Fibroblast of mammary gland (primary cell): ENCODE results near the gene GDF11.

Experiments
- DNase-seq: peaks from one replicate; pipeline ENCODE4 v3.0.0-alpha.2; 2010; ENCODE audit warnings: low read depth
- H3K4me3 ChIP-seq: 2 replicates; pipeline ENCODE4 v1.5.1; 2011; ENCODE audit warnings: low read depth, mild to moderate bottlenecking, low read length, moderate library complexity; ENCODE audit not compliant: control insufficient read depth
- TF ChIP-seq, protein P1 (sequence below): conservative IDR thresholded peaks from 2 replicates; pipeline ENCODE4 v1.5.1; 2011; ENCODE audit warnings: low read depth, low read length, inconsistent platforms; ENCODE audit not compliant: control insufficient read depth, insufficient read depth

The GDF11 gene

DNA sequence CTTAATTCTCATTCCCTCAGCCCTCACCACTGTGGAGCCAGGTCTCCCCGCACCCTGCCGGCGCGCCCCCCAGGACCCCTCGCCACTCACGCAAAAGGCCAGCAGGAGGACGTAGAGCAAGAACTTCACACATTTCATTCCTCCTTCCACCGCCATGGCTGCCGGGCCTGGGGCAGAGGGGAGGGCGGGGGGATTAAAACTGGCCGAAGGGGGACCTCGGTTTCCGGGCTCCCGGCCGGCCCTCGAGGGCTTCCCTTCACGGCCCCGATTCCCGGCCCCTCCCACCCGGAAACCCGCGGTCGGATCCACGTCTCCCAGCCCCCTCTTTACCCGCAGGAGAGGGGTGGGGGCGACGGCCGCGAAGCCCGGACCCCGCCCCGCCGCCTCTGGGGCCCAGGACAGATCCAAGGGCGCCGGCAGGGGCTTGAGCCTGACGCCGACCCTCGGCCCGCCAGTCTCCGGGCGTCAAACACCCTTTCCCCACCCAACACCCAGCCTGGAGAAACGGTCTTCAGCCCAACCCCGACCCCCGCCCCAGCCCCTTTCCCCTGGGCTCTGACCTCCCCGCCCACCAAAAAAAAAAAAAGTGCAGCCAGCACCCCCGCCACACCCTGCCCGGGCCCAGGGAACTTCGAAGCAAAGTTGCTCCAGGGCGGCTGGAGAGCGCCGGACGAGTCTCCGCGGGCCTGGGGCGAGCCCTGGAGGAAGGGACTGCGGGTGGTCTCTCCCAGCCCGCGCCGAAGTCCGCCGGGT is 14.6 kb upstream of the GDF11 start:
- H3K4me3 ChIP-seq = peak overlapping the region; percentile 94
- TF ChIP-seq, protein P1, sequence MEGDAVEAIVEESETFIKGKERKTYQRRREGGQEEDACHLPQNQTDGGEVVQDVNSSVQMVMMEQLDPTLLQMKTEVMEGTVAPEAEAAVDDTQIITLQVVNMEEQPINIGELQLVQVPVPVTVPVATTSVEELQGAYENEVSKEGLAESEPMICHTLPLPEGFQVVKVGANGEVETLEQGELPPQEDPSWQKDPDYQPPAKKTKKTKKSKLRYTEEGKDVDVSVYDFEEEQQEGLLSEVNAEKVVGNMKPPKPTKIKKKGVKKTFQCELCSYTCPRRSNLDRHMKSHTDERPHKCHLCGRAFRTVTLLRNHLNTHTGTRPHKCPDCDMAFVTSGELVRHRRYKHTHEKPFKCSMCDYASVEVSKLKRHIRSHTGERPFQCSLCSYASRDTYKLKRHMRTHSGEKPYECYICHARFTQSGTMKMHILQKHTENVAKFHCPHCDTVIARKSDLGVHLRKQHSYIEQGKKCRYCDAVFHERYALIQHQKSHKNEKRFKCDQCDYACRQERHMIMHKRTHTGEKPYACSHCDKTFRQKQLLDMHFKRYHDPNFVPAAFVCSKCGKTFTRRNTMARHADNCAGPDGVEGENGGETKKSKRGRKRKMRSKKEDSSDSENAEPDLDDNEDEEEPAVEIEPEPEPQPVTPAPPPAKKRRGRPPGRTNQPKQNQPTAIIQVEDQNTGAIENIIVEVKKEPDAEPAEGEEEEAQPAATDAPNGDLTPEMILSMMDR = no peak
- DNase-seq = no peak

DNA sequence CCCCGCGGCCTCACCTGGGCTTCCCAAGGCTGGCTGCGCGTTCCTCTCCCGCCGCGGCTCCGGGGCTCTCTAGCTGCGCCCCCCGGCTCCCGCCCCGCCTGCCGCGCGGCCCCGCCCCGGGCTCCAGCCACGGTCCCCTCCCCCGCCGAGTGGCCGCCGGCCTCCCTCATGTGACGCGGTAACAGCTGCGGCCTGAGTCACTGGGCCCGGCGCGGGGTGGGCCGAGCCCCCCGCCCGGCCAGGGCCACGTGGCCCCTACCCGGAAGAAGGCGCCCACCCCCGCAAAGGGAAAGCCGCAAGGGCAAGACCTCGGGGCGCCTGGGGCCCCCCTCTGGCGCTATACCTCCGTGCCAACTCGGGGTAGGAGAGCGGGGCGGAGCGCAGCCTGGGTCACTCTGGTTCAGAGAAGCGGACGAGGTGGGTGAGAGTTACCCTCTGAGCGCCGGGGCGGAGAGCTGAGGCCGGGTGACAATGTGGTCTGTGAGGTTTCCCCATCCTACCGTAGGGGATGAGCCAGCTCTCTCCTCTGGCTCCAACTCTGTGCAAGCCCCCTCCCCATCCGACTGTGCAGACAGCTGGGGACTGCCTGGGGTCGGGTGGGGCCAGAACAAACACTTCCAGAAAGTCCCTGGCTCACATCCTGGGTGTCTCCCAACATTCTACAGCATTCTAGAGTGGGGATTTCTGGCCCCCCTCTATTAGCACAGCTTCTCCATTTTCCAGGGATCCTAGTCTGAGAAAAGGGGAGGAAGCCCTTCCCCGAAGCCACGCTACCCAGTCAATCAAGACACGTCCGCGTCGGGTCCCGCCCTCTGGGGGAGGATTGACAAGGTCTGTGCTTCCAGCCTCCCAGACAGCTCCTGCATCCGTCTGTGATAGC is 13.7 kb upstream of the GDF11 start, which contains the start of gene CD63:
Gene CD63 (minus strand): TSS at position 71 of the 880 bp plus-strand sequence. CDS start 668 bp downstream, outside the sequence.
- TF ChIP-seq, protein P1 = no peak
- peak within 1 kb of the TSS; percentile 94 for H3K4me3 ChIP-seq
- peak; percentile 94 for DNase-seq

DNA sequence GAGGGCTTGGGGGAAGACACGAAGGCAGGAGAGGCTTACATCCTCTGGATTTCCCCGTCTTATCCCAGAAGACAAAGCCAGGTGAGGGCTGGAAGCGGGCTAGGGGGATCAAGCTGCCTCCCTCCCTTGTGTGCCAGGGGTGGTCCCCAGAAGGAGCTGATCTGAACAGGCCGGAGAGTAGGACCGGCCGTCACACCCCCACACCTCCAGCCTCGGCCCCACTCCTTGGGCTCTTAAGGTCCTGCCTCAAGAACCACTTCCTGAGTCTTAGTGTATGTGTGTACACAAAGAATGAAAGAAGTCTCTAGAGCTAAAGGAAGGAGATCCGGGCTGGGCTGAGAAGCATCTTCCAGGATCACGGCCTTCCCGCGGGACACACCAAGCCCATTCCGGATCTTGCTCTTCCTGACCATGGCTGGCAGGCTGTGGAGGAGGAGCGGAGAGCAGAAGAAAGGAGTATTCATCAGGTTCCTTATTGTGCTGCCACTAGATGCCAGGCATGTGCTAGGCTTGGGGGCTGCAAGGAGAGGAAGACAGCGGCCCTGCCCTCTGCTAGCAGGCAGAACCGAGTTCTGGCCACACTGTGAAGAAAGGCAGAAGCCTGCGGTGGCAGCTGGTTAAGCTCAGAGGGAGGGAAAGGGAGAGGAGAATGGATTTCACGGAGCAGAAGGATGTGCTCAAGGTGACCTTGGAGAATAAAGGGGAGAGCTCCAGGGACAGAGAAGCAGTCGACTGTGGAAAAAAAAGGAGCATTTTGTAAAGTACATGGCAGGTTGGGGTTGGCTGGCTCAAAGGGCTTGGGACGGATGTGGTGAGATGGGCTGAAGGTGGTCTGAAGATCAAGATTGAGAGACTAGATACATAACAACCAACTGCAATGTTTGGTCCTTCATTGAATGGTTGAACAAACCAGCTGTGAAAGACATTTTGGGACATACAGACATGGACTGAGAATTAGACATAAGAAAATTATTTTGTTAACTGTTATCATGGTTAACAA is 12.8 kb upstream of the GDF11 start:
- DNase-seq = peak; percentile 62
- H3K4me3 ChIP-seq = peak overlapping the region; percentile 68
- TF ChIP-seq, protein P1 = no peak

DNA sequence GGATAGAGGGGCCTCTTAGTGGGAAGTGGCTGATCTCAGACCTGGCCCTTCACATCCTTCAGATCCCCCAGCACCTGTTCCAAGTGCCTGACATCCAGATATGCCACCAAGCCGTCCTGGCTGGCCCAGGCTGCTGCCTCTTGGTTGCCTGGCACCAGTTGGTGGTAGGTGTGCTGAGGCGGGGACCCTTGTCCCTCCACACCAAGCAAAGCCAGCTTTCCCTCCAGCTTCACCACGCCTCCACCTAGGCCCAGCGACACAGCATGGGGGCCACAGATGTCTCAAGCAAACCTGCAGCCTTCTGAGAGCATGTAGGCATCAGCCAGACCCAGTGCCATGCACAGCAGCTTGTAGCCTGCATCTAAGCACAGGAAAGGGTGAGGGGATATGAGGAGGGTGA is 10.6 kb upstream of the GDF11 start:
- no peak overlapping the region for H3K4me3 ChIP-seq
- TF ChIP-seq, protein P1 = no peak
- no peak for DNase-seq

DNA sequence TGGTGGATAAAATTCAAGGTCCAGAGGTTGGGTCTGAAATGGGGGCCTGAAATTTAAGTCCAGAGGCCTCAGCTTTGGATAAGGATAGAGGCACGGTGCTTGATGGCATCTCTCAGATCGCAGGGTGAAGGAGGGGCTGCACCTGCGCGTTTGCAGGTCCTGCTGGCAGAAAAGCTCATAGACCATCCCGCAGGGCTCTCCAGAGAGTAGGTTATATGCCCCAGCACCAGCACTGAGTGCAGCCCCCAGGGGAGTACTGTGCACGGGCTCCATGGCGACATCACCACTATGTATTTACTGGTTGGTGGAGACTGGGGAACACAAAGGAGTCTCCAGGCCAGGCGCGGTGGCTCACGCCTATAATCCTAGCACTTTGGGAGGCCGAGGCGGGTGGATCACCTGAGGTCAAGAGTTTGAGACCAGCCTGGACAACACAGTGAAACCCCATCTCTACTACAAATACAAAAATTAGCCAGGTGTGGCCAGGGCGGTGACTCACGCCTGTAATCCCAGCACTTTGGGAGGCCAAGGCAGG is 9.8 kb upstream of the GDF11 start:
- no peak for DNase-seq
- no peak overlapping the region for H3K4me3 ChIP-seq
- TF ChIP-seq, protein P1 = no peak

DNA sequence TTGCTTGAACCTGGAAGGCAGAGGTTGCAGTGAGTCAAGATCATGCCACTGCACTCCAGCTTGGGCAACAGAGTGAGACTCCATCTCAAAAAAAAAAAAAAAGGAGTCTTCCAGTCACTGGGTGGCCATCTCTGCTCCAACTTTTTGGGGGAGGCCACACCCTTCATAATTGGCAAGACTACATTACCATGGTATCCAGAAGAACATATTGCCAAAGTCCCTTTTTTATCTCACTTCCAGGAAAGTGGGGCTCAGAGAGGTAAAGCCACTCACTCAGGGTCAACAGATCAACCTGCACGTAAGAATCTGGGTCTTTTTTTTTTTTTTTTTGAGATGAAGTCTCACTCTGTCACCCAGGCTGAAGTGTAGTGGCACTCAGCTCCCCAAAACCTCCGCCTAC is 9.1 kb upstream of the GDF11 start:
- no peak overlapping the region for H3K4me3 ChIP-seq
- TF ChIP-seq, protein P1 = no peak
- DNase-seq = no peak
